H9 (cell line): ENCODE measurements around the gene STIMATE. TPM values are rescaled to one million over a fixed set of nuclear protein-coding genes. Genes with fewer than 3 reads are reported as not detected.

Experiments
- DNase-seq: peaks from one replicate; pipeline ENCODE4 v3.0.0-alpha.2; 2017
- H2AFZ ChIP-seq: one replicate; pipeline ENCODE4 v1.6.1; 2013; ENCODE audit warnings: mild to moderate bottlenecking, low read length, control low read depth, moderate library complexity
- H2AK5ac ChIP-seq: 2 replicates; pipeline ENCODE4 v1.6.1; 2013; ENCODE audit warnings: low read length, control low read depth, mixed read lengths; ENCODE audit not compliant: insufficient read length
- H2BK120ac ChIP-seq: one replicate; pipeline ENCODE4 v1.6.1; 2013; ENCODE audit warnings: low read depth, mild to moderate bottlenecking, low read length, control low read depth, inconsistent platforms; ENCODE audit not compliant: poor library complexity, severe bottlenecking
- H2BK12ac ChIP-seq: 2 replicates; pipeline ENCODE4 v1.6.1; 2013; ENCODE audit warnings: low read length, control low read depth, mixed read lengths, low read depth; ENCODE audit not compliant: insufficient read length
- H2BK15ac ChIP-seq: 2 replicates; pipeline ENCODE4 v1.6.1; 2013; ENCODE audit warnings: low read depth, low read length, control low read depth
- H2BK20ac ChIP-seq: one replicate; pipeline ENCODE4 v1.6.1; 2013; ENCODE audit warnings: low read depth, mild to moderate bottlenecking, low read length, control low read depth, inconsistent platforms; ENCODE audit not compliant: poor library complexity, severe bottlenecking
- H2BK5ac ChIP-seq: 2 replicates; pipeline ENCODE4 v1.6.1; 2013; ENCODE audit warnings: low read length, control low read depth, mixed read lengths; ENCODE audit not compliant: insufficient read length
- H3K14ac ChIP-seq: 2 replicates; pipeline ENCODE4 v1.6.1; 2013; ENCODE audit warnings: low read length, control low read depth; ENCODE audit not compliant: insufficient read depth
- H3K18ac ChIP-seq: 2 replicates; pipeline ENCODE4 v1.6.1; 2013; ENCODE audit warnings: low read depth, mild to moderate bottlenecking, mixed read lengths, low read length, control low read depth; ENCODE audit not compliant: insufficient read length
- H3K23ac ChIP-seq: 2 replicates; pipeline ENCODE4 v1.6.1; 2013; ENCODE audit warnings: low read length, control low read depth, mixed read lengths, low read depth; ENCODE audit not compliant: insufficient read length
- H3K23me2 ChIP-seq: 2 replicates; pipeline ENCODE4 v1.6.1; 2013; ENCODE audit warnings: low read depth, mild to moderate bottlenecking, mixed read lengths, low read length, control low read depth; ENCODE audit not compliant: insufficient read length, poor library complexity, severe bottlenecking
- H3K27ac ChIP-seq: 2 replicates; pipeline ENCODE4 v1.5.1; 2013; ENCODE audit warnings: low read length, control low read depth, mixed read lengths, low read depth; ENCODE audit not compliant: insufficient read length
- H3K27me3 ChIP-seq: 2 replicates; pipeline ENCODE4 v1.6.1; 2013; ENCODE audit warnings: low read length, control low read depth, inconsistent platforms; ENCODE audit not compliant: insufficient read depth
- H3K4ac ChIP-seq: 2 replicates; pipeline ENCODE4 v1.6.1; 2013; ENCODE audit warnings: low read depth, mild to moderate bottlenecking, control low read depth, inconsistent platforms, low read length, moderate library complexity
- H3K4me1 ChIP-seq: 2 replicates; pipeline ENCODE4 v1.6.1; 2013; ENCODE audit warnings: low read length, control low read depth, inconsistent platforms; ENCODE audit not compliant: insufficient read depth
- H3K4me2 ChIP-seq: 2 replicates; pipeline ENCODE4 v1.6.1; 2013; ENCODE audit warnings: low read length, control low read depth, mixed read lengths; ENCODE audit not compliant: insufficient read length, insufficient read depth
- H3K56ac ChIP-seq: 2 replicates; pipeline ENCODE4 v1.6.1; 2013; ENCODE audit warnings: low read depth, mild to moderate bottlenecking, mixed read lengths, low read length, control low read depth; ENCODE audit not compliant: insufficient read length
- H3K79me1 ChIP-seq: 2 replicates; pipeline ENCODE4 v1.6.1; 2013; ENCODE audit warnings: low read depth, mild to moderate bottlenecking, moderate library complexity, low read length, control low read depth, inconsistent platforms; ENCODE audit not compliant: insufficient read depth, poor library complexity, severe bottlenecking
- H3K79me2 ChIP-seq: 2 replicates; pipeline ENCODE4 v1.6.1; 2013; ENCODE audit warnings: low read length, control low read depth, inconsistent platforms; ENCODE audit not compliant: insufficient read depth
- H3K9ac ChIP-seq: 2 replicates; pipeline ENCODE4 v1.6.1; 2013; ENCODE audit warnings: low read length, control low read depth, mixed read lengths; ENCODE audit not compliant: insufficient read length; ENCODE audit errors: extremely low read depth
- H3K9me3 ChIP-seq: one replicate; pipeline ENCODE4 v1.6.1; 2013; ENCODE audit warnings: low read depth, low read length, inconsistent platforms; ENCODE audit not compliant: control insufficient read depth
- H3T11ph ChIP-seq: one replicate; pipeline ENCODE4 v1.6.1; 2013; ENCODE audit warnings: mild to moderate bottlenecking, low read length, control low read depth, inconsistent platforms
- H4K20me1 ChIP-seq: one replicate; pipeline ENCODE4 v1.6.1; 2013; ENCODE audit not compliant: control insufficient read depth, insufficient read length, insufficient read depth
- H4K5ac ChIP-seq: 2 replicates; pipeline ENCODE4 v1.6.1; 2013; ENCODE audit warnings: low read depth, mild to moderate bottlenecking, mixed read lengths, low read length, control low read depth; ENCODE audit not compliant: insufficient read length
- H4K8ac ChIP-seq: replicated peaks from 2 replicates; pipeline ENCODE4 v1.6.1; 2013; ENCODE audit warnings: low read length, control low read depth, mixed read lengths, low read depth; ENCODE audit not compliant: insufficient read length
- H4K91ac ChIP-seq: 2 replicates; pipeline ENCODE4 v1.6.1; 2013; ENCODE audit warnings: low read depth, mild to moderate bottlenecking, moderate library complexity, mixed read lengths, low read length, control low read depth; ENCODE audit not compliant: insufficient read length
- H3K27ac Mint-ChIP-seq, 3 experiments: 2 replicates in 2 of 3; 3 replicates in 1 of 3; pipeline ENCODE4 v1.8.0; 2020 to 2021; ENCODE audit warnings: mixed read lengths in 3 of 3, mild to moderate bottlenecking in 1 of 3, moderate library complexity in 1 of 3
- H3K27me3 Mint-ChIP-seq: 2 replicates; pipeline ENCODE4 v1.8.0; 2021; ENCODE audit warnings: low read depth, mild to moderate bottlenecking, moderate library complexity, mixed read lengths
- H3K36me3 Mint-ChIP-seq, 3 experiments: 2 replicates in 2 of 3; 3 replicates in 1 of 3; pipeline ENCODE4 v1.8.0; 2020 to 2021; ENCODE audit warnings: low read depth in 3 of 3, mixed read lengths in 3 of 3; ENCODE audit not compliant: insufficient read depth in 1 of 3
- H3K4me1 Mint-ChIP-seq, 2 experiments: 2 replicates each; pipeline ENCODE4 v1.8.0; 2020; ENCODE audit warnings: mixed read lengths in 2 of 2
- H3K4me3 Mint-ChIP-seq, 2 experiments: 2 replicates in 1 of 2; 3 replicates in 1 of 2; pipeline ENCODE4 v1.8.0; 2020 to 2021; ENCODE audit warnings: mild to moderate bottlenecking in 2 of 2, mixed read lengths in 2 of 2, moderate library complexity in 1 of 2
- H3K9me3 Mint-ChIP-seq, 2 experiments: 2 replicates in 1 of 2; 3 replicates in 1 of 2; pipeline ENCODE4 v1.8.0; 2020; ENCODE audit warnings: mild to moderate bottlenecking in 2 of 2, mixed read lengths in 2 of 2, moderate library complexity in 1 of 2
- WGBS: extraction: QIAGEN DNeasy Blood & Tissue Kit; methylation state at CpG from one replicate; pipeline ENCODE4 v1.1.7; 2013; ENCODE audit warnings: missing lambda C conversion rate, low lambda C conversion rate, mixed read lengths; ENCODE audit not compliant: insufficient read length; ENCODE audit errors: extremely low coverage; 5-methylcytosine and 5-hydroxymethylcytosine counted together
- total RNA-seq: library from RNA; stranded (reverse); gene quantifications from 2 replicates; pipeline ENCODE4 v1.2.1, GENCODE V29; 2021
- TF ChIP-seq, protein P1 (sequence below): fragments of 200-600 bp; sonication (generic); conservative IDR thresholded peaks from 3 replicates; pipeline ENCODE4 v1.8.0; 2021; ENCODE audit warnings: antibody characterized with exemption, mild to moderate bottlenecking

Gene STIMATE
- total RNA-seq, 1 experiment from 2014 or later, result 25.6 TPM

DNA sequence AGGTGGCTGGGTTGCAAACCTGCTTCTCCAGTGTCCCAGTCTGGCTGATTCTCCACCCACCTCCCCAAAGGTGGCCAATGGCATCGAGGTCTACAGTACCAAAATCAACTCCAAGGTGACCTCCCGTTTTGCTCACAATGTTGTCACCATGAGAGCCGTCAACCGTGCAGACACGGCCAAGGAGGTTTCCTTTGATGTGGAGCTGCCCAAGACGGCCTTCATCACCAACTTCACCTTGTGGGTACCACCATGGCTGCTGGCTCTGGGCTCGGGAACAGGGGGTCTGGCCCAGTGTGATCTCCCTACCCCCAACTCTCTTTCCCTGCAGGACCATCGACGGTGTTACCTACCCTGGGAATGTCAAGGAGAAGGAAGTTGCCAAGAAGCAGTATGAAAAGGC, 100.9 kb downstream of the STIMATE start:
- Histone ChIP-seq H2BK15ac (no peak overlapping the region), H2BK12ac (no peak overlapping the region), H2BK120ac (no peak overlapping the region), H3K9ac (no peak overlapping the region), H3K4me1 (no peaks in the 10 kb centered on the region), H4K20me1 (no peaks in the 10 kb centered on the region), H4K91ac (no peak overlapping the region), H3K27ac (no peak overlapping the region), H2BK20ac (no peak overlapping the region), H3K23ac (no peak overlapping the region), H2AFZ (no peak overlapping the region), H3K18ac (no peak overlapping the region), H3K9me3 (no peaks in the 10 kb centered on the region), H3K4me2 (no peak overlapping the region), H3K79me1 (no peaks in the 10 kb centered on the region), H3K14ac (no peak overlapping the region; the same call in 1 of the 2 replicates), H3T11ph (no peak overlapping the region), H3K4ac (no peak overlapping the region), H3K27me3 (no peaks in the 10 kb centered on the region), H3K79me2 (no peaks in the 10 kb centered on the region), H4K5ac (no peak overlapping the region), H3K23me2 (no peaks in the 10 kb centered on the region), H2BK5ac (no peak overlapping the region), H2AK5ac (no peak overlapping the region), H4K8ac (no peak overlapping the region), H3K56ac (no peak overlapping the region)
- Mint-ChIP-seq H3K27ac (no peak overlapping the region), H3K4me1 (peaks cover 6 to 8% of the 10 kb centered on the region in 2 experiments; a peak in 3 of 4 replicates), H3K9me3 (no peaks in the 10 kb centered on the region), H3K36me3 (no peaks in the 10 kb centered on the region; a peak in 1 of 7 replicates), H3K27me3 (peaks cover 2% of the 10 kb centered on the region), H3K4me3 (no peak overlapping the region)
- DNase-seq, result no peak
- TF ChIP-seq, protein P1, sequence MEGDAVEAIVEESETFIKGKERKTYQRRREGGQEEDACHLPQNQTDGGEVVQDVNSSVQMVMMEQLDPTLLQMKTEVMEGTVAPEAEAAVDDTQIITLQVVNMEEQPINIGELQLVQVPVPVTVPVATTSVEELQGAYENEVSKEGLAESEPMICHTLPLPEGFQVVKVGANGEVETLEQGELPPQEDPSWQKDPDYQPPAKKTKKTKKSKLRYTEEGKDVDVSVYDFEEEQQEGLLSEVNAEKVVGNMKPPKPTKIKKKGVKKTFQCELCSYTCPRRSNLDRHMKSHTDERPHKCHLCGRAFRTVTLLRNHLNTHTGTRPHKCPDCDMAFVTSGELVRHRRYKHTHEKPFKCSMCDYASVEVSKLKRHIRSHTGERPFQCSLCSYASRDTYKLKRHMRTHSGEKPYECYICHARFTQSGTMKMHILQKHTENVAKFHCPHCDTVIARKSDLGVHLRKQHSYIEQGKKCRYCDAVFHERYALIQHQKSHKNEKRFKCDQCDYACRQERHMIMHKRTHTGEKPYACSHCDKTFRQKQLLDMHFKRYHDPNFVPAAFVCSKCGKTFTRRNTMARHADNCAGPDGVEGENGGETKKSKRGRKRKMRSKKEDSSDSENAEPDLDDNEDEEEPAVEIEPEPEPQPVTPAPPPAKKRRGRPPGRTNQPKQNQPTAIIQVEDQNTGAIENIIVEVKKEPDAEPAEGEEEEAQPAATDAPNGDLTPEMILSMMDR, result no peak
- WGBS, result no CpG with 5 or more reads among the region's 9 CpGs
